LoVo (cell line): ENCODE results near the gene ARSJ.

Experiments used
- DNase-seq: peaks from one replicate; pipeline ENCODE4 v3.0.0-alpha.2; 2016; ENCODE audit warnings: low spot score

The ARSJ gene

GRCh38 chr4:113987382-113987941 lies 8.0 kb upstream of the ARSJ start:
- no peak for DNase-seq

- no peak for DNase-seq
Observed at GRCh38 chr4:113982181-113982580, 2.7 kb upstream of the ARSJ start.

- DNase-seq, result no peak
Observed at GRCh38 chr4:113981591-113981990, 2.1 kb upstream of the ARSJ start.

GRCh38 chr4:113979905-113980615 lies 613 bp upstream of the ARSJ start:
- DNase-seq, result no peak

- no peak for DNase-seq
Observed at GRCh38 chr4:113978561-113979147, 793 bp downstream of the ARSJ start.

GRCh38 chr4:113978105-113978504 lies 1.3 kb downstream of the ARSJ start:
- DNase-seq, result no peak

GRCh38 chr4:113977526-113977855 lies 2.0 kb downstream of the ARSJ start:
- DNase-seq, result no peak

GRCh38 chr4:113976741-113977525 lies 2.5 kb downstream of the ARSJ start:
- no peak for DNase-seq

GRCh38 chr4:113975578-113975977 lies 3.9 kb downstream of the ARSJ start:
- no peak for DNase-seq

- no peak for DNase-seq
Observed at GRCh38 chr4:113974467-113974866, 5.0 kb downstream of the ARSJ start.

GRCh38 chr4:113973345-113973744 lies 6.1 kb downstream of the ARSJ start:
- DNase-seq, result no peak

GRCh38 chr4:113972781-113973180 lies 6.7 kb downstream of the ARSJ start:
- DNase-seq, result no peak

GRCh38 chr4:113971706-113972360 lies 7.6 kb downstream of the ARSJ start:
- DNase-seq, result no peak

- no peak for DNase-seq
Observed at GRCh38 chr4:113969709-113970334, 9.6 kb downstream of the ARSJ start.

GRCh38 chr4:113968473-113968872 lies 11.0 kb downstream of the ARSJ start:
- DNase-seq, result no peak

GRCh38 chr4:113967687-113968086 lies 11.8 kb downstream of the ARSJ start:
- DNase-seq, result no peak

GRCh38 chr4:113962719-113963265 lies 16.7 kb downstream of the ARSJ start:
- no peak for DNase-seq

GRCh38 chr4:113962016-113962347 lies 17.5 kb downstream of the ARSJ start:
- no peak for DNase-seq

GRCh38 chr4:113960684-113961321 lies 18.6 kb downstream of the ARSJ start:
- no peak for DNase-seq

- no peak for DNase-seq
Observed at GRCh38 chr4:113959539-113959937, 19.9 kb downstream of the ARSJ start.
